Measurements from ENCODE around the gene MFAP3L.

The MFAP3L gene

GRCh38 chr4:169940460-169940859 is 85.7 kb downstream of the MFAP3L start:
- peak; percentile 6 for DNase-seq (ENCODE audit: low read depth)

All from ELR (cell line).